Mucosa of rectum (tissue), 2 donors: ENCODE data around the gene TRIL.

Experiments
- H3K27ac ChIP-seq, 2 donors: one replicate each; pipeline ENCODE4 v1.7.0; 2013; ENCODE audit warnings: inconsistent platforms in 2 of 2, low read depth in 2 of 2, low read length in 2 of 2
- H3K27me3 ChIP-seq, 2 donors: one replicate each; pipeline ENCODE4 v1.7.0; 2013; ENCODE audit warnings: low read length in 2 of 2; ENCODE audit not compliant: control insufficient read depth in 2 of 2, insufficient read depth in 2 of 2
- H3K36me3 ChIP-seq, 2 donors: one replicate each; pipeline ENCODE4 v1.7.0; 2013; ENCODE audit warnings: low read length in 2 of 2; ENCODE audit not compliant: control insufficient read depth in 2 of 2, insufficient read depth in 2 of 2
- H3K4me1 ChIP-seq, 2 donors: one replicate each; pipeline ENCODE4 v1.7.0; 2013; ENCODE audit warnings: low read length in 2 of 2, mild to moderate bottlenecking in 1 of 2; ENCODE audit not compliant: control insufficient read depth in 2 of 2, insufficient read depth in 2 of 2
- H3K4me3 ChIP-seq, 2 donors: one replicate each; pipeline ENCODE4 v1.7.0; 2013; ENCODE audit warnings: low read length in 2 of 2
- H3K9ac ChIP-seq, 2 donors: one replicate each; pipeline ENCODE4 v1.7.0; 2013; ENCODE audit warnings: low read length in 2 of 2, low read depth in 1 of 2, mild to moderate bottlenecking in 1 of 2
- H3K9me3 ChIP-seq, 2 donors: one replicate each; pipeline ENCODE4 v1.7.0; 2013; ENCODE audit warnings: low read length in 2 of 2; ENCODE audit not compliant: control insufficient read depth in 2 of 2
- donor health status: healthy.
- donor health status: Normal muscosa, but diverticular disease.

The TRIL gene

GRCh38 chr7:28983396-28984190, 25.5 kb upstream of the TRIL start:
- no peaks in the 10 kb centered on the region for H3K4me1 ChIP-seq

GRCh38 chr7:28981161-28981465, 23.0 kb upstream of the TRIL start:
- Histone ChIP-seq H3K9me3 (no peaks in the 10 kb centered on the region), H3K4me1 (no peaks in the 10 kb centered on the region), H3K4me3 (no peak overlapping the region), H3K27me3 (no peaks in the 10 kb centered on the region), H3K36me3 (no peaks in the 10 kb centered on the region), H3K27ac (no peak overlapping the region), H3K9ac (no peak overlapping the region)

More at GRCh38 chr7:28983396-28984190, 25.5 kb upstream of the TRIL start:
- H3K9me3 ChIP-seq = no peaks in the 10 kb centered on the region
- no peak overlapping the region for H3K9ac ChIP-seq
- no peaks in the 10 kb centered on the region for H3K36me3 ChIP-seq
- no peaks in the 10 kb centered on the region for H3K27me3 ChIP-seq
- H3K27ac ChIP-seq = no peak overlapping the region
- H3K4me3 ChIP-seq = no peak overlapping the region

DNA sequence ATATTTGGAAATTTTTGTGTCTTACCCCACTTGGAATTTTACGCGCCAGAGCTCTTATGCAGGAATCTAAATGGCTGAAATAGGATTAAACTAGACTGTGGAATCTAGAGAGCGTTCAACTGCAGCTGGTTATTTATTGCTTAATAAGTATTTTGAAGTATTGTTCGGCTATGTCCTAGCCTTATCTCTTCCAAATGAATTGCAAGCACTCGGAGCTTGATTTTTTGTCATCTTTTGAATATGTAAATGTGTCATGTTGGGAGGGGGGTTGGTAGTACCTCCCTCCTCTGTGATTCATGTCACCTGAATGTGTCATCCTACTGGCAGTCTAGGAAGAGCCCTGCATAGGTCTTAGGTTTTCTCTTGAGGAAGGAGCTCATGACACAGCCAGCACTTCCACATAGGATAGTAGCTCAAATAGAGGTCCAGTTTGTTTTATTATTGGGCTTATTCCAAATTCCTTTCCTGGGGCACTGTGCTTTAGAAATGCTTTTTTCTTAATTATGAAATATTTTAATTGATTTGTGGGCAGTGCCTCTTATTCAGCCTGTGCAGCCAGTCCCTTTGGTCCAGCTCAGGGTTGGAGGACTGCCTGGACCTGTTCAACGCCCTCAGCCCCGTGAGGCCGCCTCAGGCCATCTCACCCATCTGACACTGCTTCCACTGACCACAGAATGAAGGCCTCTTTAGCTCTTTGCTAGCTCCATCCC, 22.5 kb upstream of the TRIL start:
- Histone ChIP-seq H3K36me3 (no peaks in the 10 kb centered on the region), H3K9ac (no peak overlapping the region), H3K9me3 (no peaks in the 10 kb centered on the region), H3K27ac (no peak overlapping the region), H3K4me1 (no peaks in the 10 kb centered on the region), H3K4me3 (no peak overlapping the region), H3K27me3 (no peaks in the 10 kb centered on the region)

GRCh38 chr7:28979776-28980175, 21.6 kb upstream of the TRIL start:
- Histone ChIP-seq H3K27me3 (no peaks in the 10 kb centered on the region), H3K36me3 (no peaks in the 10 kb centered on the region), H3K4me3 (no peak overlapping the region), H3K27ac (no peak overlapping the region), H3K9me3 (no peaks in the 10 kb centered on the region), H3K9ac (no peak overlapping the region), H3K4me1 (no peaks in the 10 kb centered on the region)

DNA sequence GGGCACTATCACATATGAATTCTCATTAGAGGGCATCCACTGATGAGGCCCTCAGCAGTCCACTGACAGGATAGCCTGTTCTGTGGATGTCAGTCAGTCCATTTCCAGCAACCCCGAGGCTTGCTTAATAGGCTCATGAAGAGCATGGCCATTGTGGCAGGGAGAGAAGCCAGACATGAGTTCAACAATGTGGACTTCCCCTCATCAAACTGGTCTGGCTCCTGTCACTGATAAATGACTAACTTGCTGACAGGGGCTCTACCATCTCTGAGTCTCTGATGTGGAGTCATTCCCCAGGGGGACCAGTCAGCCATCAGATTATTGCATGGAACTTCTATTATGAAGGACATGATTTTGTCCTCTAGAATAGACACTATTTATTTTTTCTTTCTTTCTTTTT, 19.8 kb upstream of the TRIL start:
- no peaks in the 10 kb centered on the region for H3K4me1 ChIP-seq
- H3K9me3 ChIP-seq = peaks cover 0 to 2% of the 10 kb centered on the region in 2 donors
- no peaks in the 10 kb centered on the region for H3K36me3 ChIP-seq
- no peak overlapping the region for H3K27ac ChIP-seq
- no peak overlapping the region for H3K9ac ChIP-seq
- no peak overlapping the region for H3K4me3 ChIP-seq
- H3K27me3 ChIP-seq = no peaks in the 10 kb centered on the region

GRCh38 chr7:28976022-28976421, 17.9 kb upstream of the TRIL start:
- peaks cover 0 to 2% of the 10 kb centered on the region in 2 donors for H3K9me3 ChIP-seq
- no peak overlapping the region for H3K4me3 ChIP-seq
- no peaks in the 10 kb centered on the region for H3K36me3 ChIP-seq
- H3K27ac ChIP-seq = no peak overlapping the region
- H3K9ac ChIP-seq = no peak overlapping the region
- no peaks in the 10 kb centered on the region for H3K4me1 ChIP-seq
- no peaks in the 10 kb centered on the region for H3K27me3 ChIP-seq

GRCh38 chr7:28973591-28973990, 15.5 kb upstream of the TRIL start:
- Histone ChIP-seq H3K9ac (no peak overlapping the region), H3K9me3 (peaks cover 0 to 2% of the 10 kb centered on the region in 2 donors), H3K36me3 (no peaks in the 10 kb centered on the region), H3K27ac (no peak overlapping the region), H3K27me3 (no peaks in the 10 kb centered on the region), H3K4me1 (no peaks in the 10 kb centered on the region), H3K4me3 (no peak overlapping the region)

- no peaks in the 10 kb centered on the region for H3K4me1 ChIP-seq
- no peaks in the 10 kb centered on the region for H3K9me3 ChIP-seq
- H3K36me3 ChIP-seq = no peaks in the 10 kb centered on the region
- peaks cover under 1 to 2% of the 10 kb centered on the region in 2 donors for H3K27me3 ChIP-seq
- no peak overlapping the region for H3K27ac ChIP-seq
- H3K9ac ChIP-seq = no peak overlapping the region
- no peak overlapping the region for H3K4me3 ChIP-seq
Observed at GRCh38 chr7:28964056-28964455, 5.9 kb upstream of the TRIL start.

GRCh38 chr7:28961972-28962371, 3.8 kb upstream of the TRIL start:
- H3K9me3 ChIP-seq = no peaks in the 10 kb centered on the region
- H3K27me3 ChIP-seq = peaks cover 14 to 15% of the 10 kb centered on the region in 2 donors
- no peak overlapping the region for H3K9ac ChIP-seq
- H3K27ac ChIP-seq = no peak overlapping the region
- no peak overlapping the region for H3K4me3 ChIP-seq
- H3K4me1 ChIP-seq = peaks cover 8 to 12% of the 10 kb centered on the region in 2 donors
- H3K36me3 ChIP-seq = no peaks in the 10 kb centered on the region

DNA sequence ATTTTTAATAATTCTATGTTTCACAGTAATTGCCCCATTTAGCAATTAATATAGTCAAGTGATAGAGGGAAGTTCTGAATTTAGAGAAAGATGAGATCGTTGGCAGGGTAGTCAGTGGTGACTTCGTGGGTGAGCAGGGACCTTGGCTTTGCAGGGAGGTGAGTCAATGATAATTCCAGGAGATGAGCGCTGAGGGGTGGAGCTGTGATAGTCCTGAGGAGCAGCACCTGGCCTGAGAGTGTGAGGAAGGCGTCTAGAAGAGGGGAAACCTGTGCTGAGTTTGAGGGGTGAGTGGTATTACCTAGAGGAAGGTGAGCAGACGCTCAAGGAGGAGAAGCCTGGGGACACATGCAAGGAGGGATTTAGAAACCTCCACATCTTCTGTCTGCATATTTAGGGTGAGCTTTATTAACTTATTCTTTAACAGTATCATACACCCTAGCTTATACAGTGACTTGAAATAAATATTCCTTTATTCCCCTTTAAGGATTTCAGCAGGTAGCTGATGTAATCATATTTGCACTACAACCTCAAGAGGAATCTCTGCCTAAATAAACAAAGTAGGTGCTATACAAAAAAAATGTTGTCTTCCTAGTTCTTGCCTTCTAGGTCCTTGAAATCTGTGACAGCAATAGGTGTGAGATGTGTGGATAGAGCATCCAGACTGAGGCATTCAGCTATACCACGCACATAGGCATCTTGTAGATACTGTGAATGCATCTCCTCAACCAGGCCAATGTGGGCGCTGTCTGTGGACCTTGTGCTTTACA, 2.1 kb upstream of the TRIL start:
- Histone ChIP-seq H3K36me3 (no peaks in the 10 kb centered on the region), H3K9ac (no peak overlapping the region), H3K27ac (no peak overlapping the region), H3K4me1 (peaks cover 18 to 26% of the 10 kb centered on the region in 2 donors), H3K4me3 (no peak overlapping the region), H3K9me3 (no peaks in the 10 kb centered on the region), H3K27me3 (peaks cover 15% of the 10 kb centered on the region in 2 donors)
